ENCODE results near the gene CDC37L1.

GRCh38 chr9:4727593-4727992, 48.2 kb downstream of the CDC37L1 start:
- TF ChIP-seq NFIC (IDR thresholded peaks at IDR 0.05; ENCODE audit: borderline replicate concordance) (no peak), CTCF (IDR thresholded peaks at IDR 0.05) (no peak), ELF1 (IDR thresholded peaks at IDR 0.05) (no peak), CHD2 (IDR thresholded peaks at IDR 0.05; ENCODE audit: low read length, partially characterized antibody) (no peak), EZH2phosphoT487 (IDR thresholded peaks at IDR 0.05; ENCODE audit: borderline replicate concordance, low read depth) (no peak), EP300 (IDR thresholded peaks at IDR 0.05; ENCODE audit: borderline replicate concordance in 1 of 2, low read depth in 1 of 2, low read length in 1 of 2) (no peak), SIN3A (IDR thresholded peaks at IDR 0.05; ENCODE audit: borderline replicate concordance, low read depth, low read length) (no peak), REST (IDR thresholded peaks at IDR 0.05; ENCODE audit: low read depth, low read length) (no peak), RXRA (IDR thresholded peaks at IDR 0.05; ENCODE audit: borderline replicate concordance, low read depth) (no peak), TAF1 (IDR thresholded peaks at IDR 0.05; ENCODE audit: borderline replicate concordance, low read depth, low read length) (no peak)
